HEK293T (cell line): ENCODE measurements around the gene COMMD7.
A peak's percentile ranks its signal among the peaks of the same experiment; 100 is the strongest.

Experiments used
- CTCF ChIA-PET: fragments of 350-600 bp; formaldehyde crosslinking; extraction: SDS; loops from one replicate; lab custom pipeline; 2021; ENCODE audit warnings: antibody characterized with exemption, inconsistent platforms; lab: Yijun Ruan, JAX
- POLR2A ChIA-PET: fragments of 350-600 bp; formaldehyde crosslinking; extraction: SDS; loops from one replicate; lab custom pipeline; 2020; ENCODE audit warnings: antibody characterized with exemption, inconsistent platforms; lab: Yijun Ruan, JAX
- DNase-seq: peaks from one replicate; pipeline ENCODE4 v3.0.0; 2012; ENCODE audit warnings: mixed read lengths; ENCODE audit errors: extremely low spot score
- ARNT ChIP-seq: fragments of 450-650 bp; IDR thresholded peaks from 2 replicates; pipeline ENCODE4 v1.6.1; 2017; ENCODE audit warnings: mild to moderate bottlenecking
- BHLHE40 ChIP-seq: fragments of 450-650 bp; IDR thresholded peaks from 2 replicates; pipeline ENCODE4 v1.6.1; 2016; ENCODE audit warnings: mild to moderate bottlenecking, moderate library complexity, borderline replicate concordance
- CTBP1 ChIP-seq: fragments of 450-650 bp; IDR thresholded peaks from 2 replicates; pipeline ENCODE4 v1.6.1; 2016; ENCODE audit warnings: borderline replicate concordance
- ELF4 ChIP-seq: fragments of 450-650 bp; IDR thresholded peaks from 2 replicates; pipeline ENCODE4 v1.6.1; 2017; ENCODE audit warnings: antibody characterized with exemption
- FOXA1 ChIP-seq: fragments of 450-650 bp; IDR thresholded peaks from 2 replicates; pipeline ENCODE4 v1.6.1; 2016; ENCODE audit warnings: mild to moderate bottlenecking
- FOXK2 ChIP-seq: fragments of 450-650 bp; IDR thresholded peaks from 2 replicates; pipeline ENCODE4 v1.6.1; 2016; ENCODE audit warnings: mild to moderate bottlenecking
- FOXM1 ChIP-seq: fragments of 450-650 bp; IDR thresholded peaks from 2 replicates; pipeline ENCODE4 v1.6.1; 2017; ENCODE audit warnings: mild to moderate bottlenecking, borderline replicate concordance
- HDGF ChIP-seq: fragments of 450-650 bp; IDR thresholded peaks from 2 replicates; pipeline ENCODE4 v1.6.1; 2017; ENCODE audit warnings: antibody characterized with exemption, borderline replicate concordance
- L3MBTL2 ChIP-seq: fragments of 450-650 bp; conservative IDR thresholded peaks from 2 replicates; pipeline ENCODE4 v1.6.1; 2016; ENCODE audit warnings: mild to moderate bottlenecking
- LEF1 ChIP-seq: fragments of 450-650 bp; IDR thresholded peaks from 2 replicates; pipeline ENCODE4 v1.6.1; 2017; ENCODE audit warnings: mild to moderate bottlenecking, borderline replicate concordance
- NFRKB ChIP-seq: fragments of 450-650 bp; IDR thresholded peaks from 2 replicates; pipeline ENCODE4 v1.6.1; 2016; ENCODE audit warnings: mild to moderate bottlenecking, moderate library complexity
- SP1 ChIP-seq: fragments of 450-650 bp; IDR thresholded peaks from 2 replicates; pipeline ENCODE4 v1.6.1; 2017
- SUZ12 ChIP-seq: fragments of 450-650 bp; IDR thresholded peaks from 2 replicates; pipeline ENCODE4 v1.6.1; 2016; ENCODE audit warnings: mild to moderate bottlenecking
- TARDBP ChIP-seq: fragments of 450-650 bp; IDR thresholded peaks from 2 replicates; pipeline ENCODE4 v1.6.1; 2016
- ZNF384 ChIP-seq: fragments of 450-650 bp; IDR thresholded peaks from 2 replicates; pipeline ENCODE4 v1.6.1; 2016
- TF ChIP-seq, protein P1 (sequence below): fragments of 450-650 bp; IDR thresholded peaks from 2 replicates; pipeline ENCODE4 v1.6.1; 2016

COMMD7 gene

GRCh38 chr20:32674362-32674789 lies 68.9 kb downstream of the COMMD7 start:
- POLR2A ChIA-PET = no interaction called here
- CTCF ChIA-PET = interaction anchor here (0.6 to 5.0 kb wide), 11 partner anchors 9 to 149 kb away, joined by 3 to 68 read pairs (median 4); no protein-coding TSS in a partner anchor
- TF ChIP-seq TARDBP = no peak
- TF ChIP-seq FOXM1 = no peak
- TF ChIP-seq FOXA1 = no peak
- TF ChIP-seq L3MBTL2 = no peak
- TF ChIP-seq FOXK2 = no peak
- TF ChIP-seq HDGF = no peak
- no peak for TF ChIP-seq SUZ12
- TF ChIP-seq, protein P1, sequence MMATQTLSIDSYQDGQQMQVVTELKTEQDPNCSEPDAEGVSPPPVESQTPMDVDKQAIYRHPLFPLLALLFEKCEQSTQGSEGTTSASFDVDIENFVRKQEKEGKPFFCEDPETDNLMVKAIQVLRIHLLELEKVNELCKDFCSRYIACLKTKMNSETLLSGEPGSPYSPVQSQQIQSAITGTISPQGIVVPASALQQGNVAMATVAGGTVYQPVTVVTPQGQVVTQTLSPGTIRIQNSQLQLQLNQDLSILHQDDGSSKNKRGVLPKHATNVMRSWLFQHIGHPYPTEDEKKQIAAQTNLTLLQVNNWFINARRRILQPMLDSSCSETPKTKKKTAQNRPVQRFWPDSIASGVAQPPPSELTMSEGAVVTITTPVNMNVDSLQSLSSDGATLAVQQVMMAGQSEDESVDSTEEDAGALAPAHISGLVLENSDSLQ = no peak
- TF ChIP-seq ELF4 = no peak
- no peak for TF ChIP-seq CTBP1
- TF ChIP-seq SP1 = no peak
- TF ChIP-seq NFRKB = no peak
- no peak for TF ChIP-seq ZNF384
- no peak for TF ChIP-seq ARNT
- TF ChIP-seq BHLHE40 = no peak
- no peak for TF ChIP-seq LEF1
- peak; percentile 68 for DNase-seq

GRCh38 chr20:32672982-32673851 lies 70.0 kb downstream of the COMMD7 start:
- ChIA-PET CTCF (interaction anchor here (0.6 to 5.0 kb wide), 8 partner anchors 8 to 117 kb away, joined by 3 to 68 read pairs (median 4); no protein-coding TSS in a partner anchor), POLR2A (interaction anchor here (0.8 kb wide), 1 partner anchor 105 kb away, joined by 4 read pairs; no protein-coding TSS in a partner anchor)
- TF ChIP-seq CTBP1 (no peak), LEF1 (no peak), NFRKB (no peak), SP1 (no peak), FOXM1 (no peak), HDGF (no peak)
- DNase-seq = peak; percentile 4

DNA sequence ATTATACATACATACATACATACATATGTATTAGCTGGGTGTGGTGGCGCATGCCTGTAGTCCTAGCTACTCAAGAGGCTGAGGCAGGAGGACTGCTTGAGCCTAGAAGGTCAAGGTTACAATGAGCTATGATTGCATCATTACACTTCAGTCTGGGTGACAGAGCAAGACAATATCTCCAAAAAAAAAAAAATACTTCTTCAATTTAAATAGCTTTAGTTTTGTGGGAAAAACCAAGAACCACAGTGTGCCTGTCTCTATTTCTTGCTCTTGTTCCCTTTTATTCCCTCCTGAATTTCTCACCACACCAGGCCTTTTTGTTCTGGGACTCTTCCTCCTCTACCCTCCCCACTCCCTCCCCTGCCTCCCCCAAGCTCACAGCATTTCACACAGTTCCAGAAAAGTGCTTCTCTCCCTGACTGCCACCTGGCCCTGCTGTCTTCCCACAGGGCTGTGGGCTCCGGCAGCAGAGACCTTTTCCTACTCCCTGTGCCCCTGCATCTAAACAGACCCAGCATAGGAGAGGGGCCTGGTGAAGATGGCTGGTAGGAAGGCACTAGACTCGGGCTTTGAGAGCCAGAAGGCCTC lies 70.8 kb downstream of the COMMD7 start:
- ChIA-PET POLR2A (no interaction called here), CTCF (interaction anchor here (0.7 to 5.0 kb wide), 2 partner anchors 95 to 106 kb away, joined by 4 to 68 read pairs; no protein-coding TSS in a partner anchor)
- no peak for DNase-seq

GRCh38 chr20:32670773-32671455 lies 72.4 kb downstream of the COMMD7 start:
- CTCF ChIA-PET = interaction anchor here (5.0 kb wide), 1 partner anchor 108 kb away, joined by 68 read pairs; no protein-coding TSS in a partner anchor
- TF ChIP-seq HDGF = no peak
- no peak for TF ChIP-seq SP1
- no peak for TF ChIP-seq FOXA1
- TF ChIP-seq SUZ12 = no peak
- TF ChIP-seq L3MBTL2 = no peak
- no peak for TF ChIP-seq CTBP1
- no peak for TF ChIP-seq ARNT
- TF ChIP-seq, protein P1 = no peak
- no peak for TF ChIP-seq TARDBP
- no peak for TF ChIP-seq BHLHE40
- no peak for TF ChIP-seq ELF4
- TF ChIP-seq LEF1 = no peak
- no peak for TF ChIP-seq ZNF384
- no peak for TF ChIP-seq NFRKB
- no peak for TF ChIP-seq FOXM1
- TF ChIP-seq FOXK2 = no peak
- POLR2A ChIA-PET = no interaction called here
- DNase-seq = no peak

More for the DNA sequence above, 70.8 kb downstream of the COMMD7 start:
- TF ChIP-seq BHLHE40 (no peak), FOXM1 (no peak), ELF4 (no peak), L3MBTL2 (no peak), FOXA1 (no peak), NFRKB (no peak), TARDBP (no peak), ARNT (no peak), ZNF384 (no peak), SP1 (no peak), LEF1 (no peak), HDGF (no peak), CTBP1 (no peak), FOXK2 (no peak), SUZ12 (no peak)
- TF ChIP-seq, protein P1 = no peak

DNA sequence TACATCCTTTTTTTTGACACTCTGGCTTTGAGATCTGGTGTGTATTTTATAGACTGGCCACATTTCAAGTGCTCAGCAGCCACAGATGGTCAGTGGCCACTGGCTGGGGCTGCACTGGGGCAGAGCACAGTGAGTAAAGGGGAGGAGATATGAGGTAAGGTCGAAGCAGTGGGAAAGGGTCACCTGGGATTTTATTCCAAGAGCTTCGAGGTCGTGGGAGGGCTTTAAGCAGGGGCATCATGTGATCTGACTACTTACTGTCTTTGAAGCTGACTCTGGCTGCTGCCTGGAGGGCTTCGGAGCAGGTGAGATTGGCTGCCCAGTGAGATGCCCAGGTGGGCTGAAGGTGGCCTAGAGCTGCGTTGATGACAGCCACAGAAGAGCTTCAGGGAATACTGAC lies 76.2 kb downstream of the COMMD7 start:
- TF ChIP-seq HDGF (no peak), L3MBTL2 (no peak), ELF4 (no peak), BHLHE40 (no peak), SP1 (no peak), CTBP1 (no peak), FOXM1 (no peak), ARNT (no peak), TARDBP (no peak)
- TF ChIP-seq, protein P1 = no peak
- ChIA-PET POLR2A (no interaction called here), CTCF (interaction anchor here (0.6 to 1.7 kb wide), 2 partner anchors 112 to 475 kb away, joined by 3 to 11 read pairs; no protein-coding TSS in a partner anchor)
- DNase-seq = no peak
